ENCODE results near the gene KCND3.

Gene KCND3

GRCh38 chr1:111747282-111747734 lies 242.2 kb downstream of the KCND3 start:
- WGBS, 2 donors (ENCODE audit: extremely low coverage in 2 of 2, insufficient read length in 2 of 2, insufficient replicate concordance in 1 of 2): no CpG with 5 or more reads among the region's 3 CpGs
- H3K9me3 ChIP-seq (replicated peaks in 1 of 2; ENCODE audit: control insufficient read depth in 2 of 2, insufficient read depth in 1 of 2, low read depth in 1 of 2, low read length in 2 of 2): no peaks in the 10 kb centered on the region
- no peak overlapping the region for H2AK5ac ChIP-seq (ENCODE audit: low read depth, low read length)
- peaks cover 15 to 25% of the 10 kb centered on the region in 2 donors for H3K4me1 ChIP-seq (ENCODE audit: control insufficient read depth in 2 of 2, insufficient read depth in 1 of 2, low read depth in 1 of 2, low read length in 2 of 2)
- no peak overlapping the region for H3K4me2 ChIP-seq (ENCODE audit: insufficient read depth, low read length, poor library complexity, severe bottlenecking)
- no peak overlapping the region for H3K9ac ChIP-seq (ENCODE audit: low read depth, low read length, poor library complexity)
- no peak overlapping the region for H3K14ac ChIP-seq (ENCODE audit: low read length)
- H3K18ac ChIP-seq (ENCODE audit: low read length): no peak overlapping the region
- no peaks in the 10 kb centered on the region for H3K36me3 ChIP-seq (replicated peaks in 1 of 2; ENCODE audit: control insufficient read depth in 2 of 2, insufficient read depth in 2 of 2, low read length in 2 of 2)
- no peak overlapping the region for H3K27ac ChIP-seq (replicated peaks; ENCODE audit: low read length)
- no peak overlapping the region for H2BK5ac ChIP-seq (ENCODE audit: low read length)
- H3K4me3 ChIP-seq (ENCODE audit: low read length in 2 of 2): no peak overlapping the region
- H2AFZ ChIP-seq (ENCODE audit: low read length): no peak overlapping the region
- DNase-seq (ENCODE audit: low spot score): no peak
- no peak overlapping the region for H4K8ac ChIP-seq (ENCODE audit: low read depth, low read length)
- H3K27me3 ChIP-seq (ENCODE audit: control insufficient read depth in 3 of 3, insufficient read depth in 3 of 3, low read depth in 1 of 3, low read length in 3 of 3): peaks cover 0 to 2% (median 0%) of the 10 kb centered on the region in 3 experiments
- no peak overlapping the region for H2BK15ac ChIP-seq (ENCODE audit: low read length)
- H3K23ac ChIP-seq (ENCODE audit: low read depth, low read length, poor library complexity): no peak overlapping the region
- H2BK12ac ChIP-seq (ENCODE audit: low read length): no peak overlapping the region
- H3K79me1 ChIP-seq (ENCODE audit: low read depth, low read length): no peaks in the 10 kb centered on the region
- H3K4ac ChIP-seq (ENCODE audit: low read length): no peak overlapping the region
- H2BK120ac ChIP-seq (ENCODE audit: low read depth, low read length): no peak overlapping the region
- H4K91ac ChIP-seq (ENCODE audit: low read depth, low read length, poor library complexity): no peak overlapping the region

GRCh38 chr1:111746614-111746999 lies 242.9 kb downstream of the KCND3 start:
- H3K4ac ChIP-seq (ENCODE audit: low read length): no peak overlapping the region
- no peak overlapping the region for H3K9ac ChIP-seq (ENCODE audit: low read depth, low read length, poor library complexity)
- H3K4me2 ChIP-seq (ENCODE audit: insufficient read depth, low read length, poor library complexity, severe bottlenecking): no peak overlapping the region
- H3K27me3 ChIP-seq (ENCODE audit: control insufficient read depth in 3 of 3, insufficient read depth in 3 of 3, low read depth in 1 of 3, low read length in 3 of 3): peaks cover 0 to 2% (median 0%) of the 10 kb centered on the region in 3 experiments
- H3K4me1 ChIP-seq (ENCODE audit: control insufficient read depth in 2 of 2, insufficient read depth in 1 of 2, low read depth in 1 of 2, low read length in 2 of 2): peaks cover 15 to 25% of the 10 kb centered on the region in 2 donors
- no peaks in the 10 kb centered on the region for H3K9me3 ChIP-seq (replicated peaks in 1 of 2; ENCODE audit: control insufficient read depth in 2 of 2, insufficient read depth in 1 of 2, low read depth in 1 of 2, low read length in 2 of 2)
- H2BK120ac ChIP-seq (ENCODE audit: low read depth, low read length): no peak overlapping the region
- no peak overlapping the region for H4K8ac ChIP-seq (ENCODE audit: low read depth, low read length)
- no peak overlapping the region for H4K91ac ChIP-seq (ENCODE audit: low read depth, low read length, poor library complexity)
- no peak overlapping the region for H3K23ac ChIP-seq (ENCODE audit: low read depth, low read length, poor library complexity)
- H2AFZ ChIP-seq (ENCODE audit: low read length): no peak overlapping the region
- no peak overlapping the region for H2BK5ac ChIP-seq (ENCODE audit: low read length)
- H3K18ac ChIP-seq (ENCODE audit: low read length): no peak overlapping the region
- no peaks in the 10 kb centered on the region for H3K36me3 ChIP-seq (replicated peaks in 1 of 2; ENCODE audit: control insufficient read depth in 2 of 2, insufficient read depth in 2 of 2, low read length in 2 of 2)
- H3K79me1 ChIP-seq (ENCODE audit: low read depth, low read length): no peaks in the 10 kb centered on the region
- no peak overlapping the region for H2AK5ac ChIP-seq (ENCODE audit: low read depth, low read length)
- no peak for DNase-seq (ENCODE audit: low spot score)
- H3K4me3 ChIP-seq (ENCODE audit: low read length in 2 of 2): no peak overlapping the region
- H3K27ac ChIP-seq (replicated peaks; ENCODE audit: low read length): no peak overlapping the region
- H2BK12ac ChIP-seq (ENCODE audit: low read length): no peak overlapping the region
- WGBS, 2 donors (ENCODE audit: extremely low coverage in 2 of 2, insufficient read length in 2 of 2, insufficient replicate concordance in 1 of 2): no CpG with 5 or more reads among the region's 2 CpGs
- no peak overlapping the region for H2BK15ac ChIP-seq (ENCODE audit: low read length)
- no peak overlapping the region for H3K14ac ChIP-seq (ENCODE audit: low read length)

- H4K91ac ChIP-seq (ENCODE audit: low read depth, low read length, poor library complexity): no peak overlapping the region
Observed at GRCh38 chr1:111745675-111746613, 243.5 kb downstream of the KCND3 start.

GRCh38 chr1:111743679-111744101 lies 245.8 kb downstream of the KCND3 start:
- Histone ChIP-seq H3K4me1 (ENCODE audit: control insufficient read depth in 2 of 2, insufficient read depth in 1 of 2, low read depth in 1 of 2, low read length in 2 of 2) (peaks cover 5 to 11% of the 10 kb centered on the region in 2 donors), H2AFZ (ENCODE audit: low read length) (no peak overlapping the region), H3K79me1 (ENCODE audit: low read depth, low read length) (no peaks in the 10 kb centered on the region), H2BK12ac (ENCODE audit: low read length) (no peak overlapping the region), H3K4me3 (ENCODE audit: low read length in 2 of 2) (no peak overlapping the region), H3K4ac (ENCODE audit: low read length) (no peak overlapping the region), H2BK15ac (ENCODE audit: low read length) (no peak overlapping the region), H3K9ac (ENCODE audit: low read depth, low read length, poor library complexity) (no peak overlapping the region), H3K18ac (ENCODE audit: low read length) (peak overlapping the region; percentile 13), H3K27me3 (ENCODE audit: control insufficient read depth in 3 of 3, insufficient read depth in 3 of 3, low read depth in 1 of 3, low read length in 3 of 3) (peaks cover 0 to 2% (median 0%) of the 10 kb centered on the region in 3 experiments), H3K14ac (ENCODE audit: low read length) (no peak overlapping the region), H2BK5ac (ENCODE audit: low read length) (no peak overlapping the region), H3K9me3 (replicated peaks in 1 of 2; ENCODE audit: control insufficient read depth in 2 of 2, insufficient read depth in 1 of 2, low read depth in 1 of 2, low read length in 2 of 2) (no peaks in the 10 kb centered on the region), H3K27ac (replicated peaks; ENCODE audit: low read length) (no peak overlapping the region), H4K8ac (ENCODE audit: low read depth, low read length) (no peak overlapping the region), H3K4me2 (ENCODE audit: insufficient read depth, low read length, poor library complexity, severe bottlenecking) (no peak overlapping the region), H3K23ac (ENCODE audit: low read depth, low read length, poor library complexity) (no peak overlapping the region), H2AK5ac (ENCODE audit: low read depth, low read length) (no peak overlapping the region), H3K36me3 (replicated peaks in 1 of 2; ENCODE audit: control insufficient read depth in 2 of 2, insufficient read depth in 2 of 2, low read length in 2 of 2) (no peaks in the 10 kb centered on the region), H4K91ac (ENCODE audit: low read depth, low read length, poor library complexity) (no peak overlapping the region), H2BK120ac (ENCODE audit: low read depth, low read length) (no peak overlapping the region)
- WGBS, 2 donors (ENCODE audit: extremely low coverage in 2 of 2, insufficient read length in 2 of 2, insufficient replicate concordance in 1 of 2): no CpG with 5 or more reads among the region's 3 CpGs
- no peak for DNase-seq (ENCODE audit: low spot score)

More at GRCh38 chr1:111745675-111746613, 243.5 kb downstream of the KCND3 start:
- no peak overlapping the region for H3K9ac ChIP-seq (ENCODE audit: low read depth, low read length, poor library complexity)
- H3K4me3 ChIP-seq (ENCODE audit: low read length in 2 of 2): no peak overlapping the region
- no peak overlapping the region for H3K18ac ChIP-seq (ENCODE audit: low read length)
- H2BK120ac ChIP-seq (ENCODE audit: low read depth, low read length): no peak overlapping the region
- no peak overlapping the region for H2AK5ac ChIP-seq (ENCODE audit: low read depth, low read length)
- peak overlapping the region; percentile 19 for H2BK12ac ChIP-seq (ENCODE audit: low read length)
- H3K27ac ChIP-seq (replicated peaks; ENCODE audit: low read length): no peak overlapping the region
- DNase-seq (ENCODE audit: low spot score): no peak
- no CpG with 5 or more reads among the region's 9 CpGs for whole genome bisulfite sequencing, 2 donors (ENCODE audit: extremely low coverage in 2 of 2, insufficient read length in 2 of 2, insufficient replicate concordance in 1 of 2)
- H4K8ac ChIP-seq (ENCODE audit: low read depth, low read length): no peak overlapping the region
- H3K9me3 ChIP-seq (replicated peaks in 1 of 2; ENCODE audit: control insufficient read depth in 2 of 2, insufficient read depth in 1 of 2, low read depth in 1 of 2, low read length in 2 of 2): no peaks in the 10 kb centered on the region
- H2BK5ac ChIP-seq (ENCODE audit: low read length): no peak overlapping the region
- peaks cover 15 to 27% of the 10 kb centered on the region in 2 donors for H3K4me1 ChIP-seq (ENCODE audit: control insufficient read depth in 2 of 2, insufficient read depth in 1 of 2, low read depth in 1 of 2, low read length in 2 of 2)
- H3K27me3 ChIP-seq (ENCODE audit: control insufficient read depth in 3 of 3, insufficient read depth in 3 of 3, low read depth in 1 of 3, low read length in 3 of 3): peaks cover 0 to 2% (median 0%) of the 10 kb centered on the region in 3 experiments
- H3K23ac ChIP-seq (ENCODE audit: low read depth, low read length, poor library complexity): no peak overlapping the region
- H3K4ac ChIP-seq (ENCODE audit: low read length): no peak overlapping the region
- no peak overlapping the region for H2AFZ ChIP-seq (ENCODE audit: low read length)
- no peak overlapping the region for H3K14ac ChIP-seq (ENCODE audit: low read length)
- H3K4me2 ChIP-seq (ENCODE audit: insufficient read depth, low read length, poor library complexity, severe bottlenecking): no peak overlapping the region
- no peaks in the 10 kb centered on the region for H3K36me3 ChIP-seq (replicated peaks in 1 of 2; ENCODE audit: control insufficient read depth in 2 of 2, insufficient read depth in 2 of 2, low read length in 2 of 2)
- H2BK15ac ChIP-seq (ENCODE audit: low read length): no peak overlapping the region
- no peaks in the 10 kb centered on the region for H3K79me1 ChIP-seq (ENCODE audit: low read depth, low read length)

Data from neuronal stem cell (in vitro differentiated cells).